ENCODE measurements around the gene PICALM.

The PICALM gene

DNA sequence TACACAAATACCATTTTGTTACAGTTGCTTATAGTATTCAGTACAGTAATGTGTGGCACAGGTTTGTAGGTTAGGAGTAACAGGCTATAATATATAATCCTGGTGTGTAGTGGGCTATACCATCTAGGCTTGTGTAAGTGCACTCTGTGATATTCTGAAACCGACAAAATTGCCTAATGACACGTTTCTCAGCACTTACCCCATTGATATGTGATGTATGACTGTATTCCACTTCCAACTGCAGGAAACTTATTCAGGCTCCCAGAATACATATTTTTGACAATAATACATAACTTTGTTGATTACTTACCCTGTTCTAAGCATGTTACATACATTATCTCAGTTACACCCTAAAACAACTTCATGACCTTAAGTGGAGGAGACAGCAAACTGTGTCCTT lies 5.1 kb upstream of the PICALM start:
- no peak for DNase-seq

DNA sequence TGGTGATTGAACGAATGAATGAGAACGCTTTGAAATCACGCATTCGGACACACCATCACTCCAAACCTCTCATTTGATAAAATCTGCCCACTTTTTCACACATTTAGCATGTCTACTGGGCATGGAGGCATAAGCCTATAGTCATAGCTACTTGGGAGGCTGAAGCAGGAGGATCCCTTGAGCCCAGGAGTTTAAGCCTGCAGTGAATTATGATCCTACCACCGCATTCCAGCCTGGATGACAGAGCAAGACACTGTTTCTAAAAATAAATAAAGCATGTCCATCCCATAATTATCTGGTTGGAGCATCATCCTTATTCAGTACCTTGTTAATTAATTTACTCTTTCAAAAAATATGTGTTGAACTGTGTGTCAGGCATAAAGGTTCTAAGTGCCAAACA lies 3.3 kb upstream of the PICALM start:
- DNase-seq, result no peak

DNA sequence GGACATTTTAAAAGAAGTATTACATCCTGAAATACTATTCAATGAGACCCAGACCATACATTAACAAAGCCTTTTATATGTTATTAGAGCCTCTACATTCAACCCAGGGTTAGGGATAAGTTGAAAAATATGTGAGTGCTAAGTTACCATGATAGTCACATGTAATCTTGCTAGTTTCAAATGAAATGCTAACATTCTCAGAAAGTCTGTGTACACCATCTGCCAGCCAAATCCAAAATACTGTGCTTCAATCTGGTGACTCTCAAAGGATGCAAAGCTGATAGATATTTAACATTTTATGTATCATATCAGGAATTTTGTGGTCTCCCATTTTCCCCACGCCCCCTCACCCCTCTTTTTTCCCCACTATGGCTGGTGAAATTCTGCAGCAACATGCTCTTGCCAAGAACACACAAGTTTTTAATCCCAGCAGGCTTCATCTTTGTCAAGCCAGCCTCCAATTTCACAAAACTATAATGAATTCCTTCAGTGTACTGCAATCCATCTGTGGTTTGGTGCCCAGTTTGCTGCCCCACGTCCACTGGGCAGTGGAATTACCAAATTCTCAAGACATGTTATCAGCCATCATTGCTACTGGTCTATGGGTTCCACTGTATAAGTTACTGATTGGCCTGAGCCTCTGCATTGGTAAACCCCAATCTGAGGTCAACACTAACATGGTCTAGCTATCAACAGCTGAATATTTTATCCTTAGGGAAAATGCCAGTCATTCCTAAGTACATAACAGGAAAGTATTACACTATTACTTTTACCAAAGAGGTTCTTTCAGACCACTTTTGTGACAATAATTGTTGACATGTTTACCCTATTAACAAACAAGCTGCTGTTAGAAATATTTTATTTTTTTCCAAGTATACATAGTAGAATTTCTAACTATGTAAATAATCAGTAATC lies 1.5 kb upstream of the PICALM start:
- no peak for DNase-seq

DNA sequence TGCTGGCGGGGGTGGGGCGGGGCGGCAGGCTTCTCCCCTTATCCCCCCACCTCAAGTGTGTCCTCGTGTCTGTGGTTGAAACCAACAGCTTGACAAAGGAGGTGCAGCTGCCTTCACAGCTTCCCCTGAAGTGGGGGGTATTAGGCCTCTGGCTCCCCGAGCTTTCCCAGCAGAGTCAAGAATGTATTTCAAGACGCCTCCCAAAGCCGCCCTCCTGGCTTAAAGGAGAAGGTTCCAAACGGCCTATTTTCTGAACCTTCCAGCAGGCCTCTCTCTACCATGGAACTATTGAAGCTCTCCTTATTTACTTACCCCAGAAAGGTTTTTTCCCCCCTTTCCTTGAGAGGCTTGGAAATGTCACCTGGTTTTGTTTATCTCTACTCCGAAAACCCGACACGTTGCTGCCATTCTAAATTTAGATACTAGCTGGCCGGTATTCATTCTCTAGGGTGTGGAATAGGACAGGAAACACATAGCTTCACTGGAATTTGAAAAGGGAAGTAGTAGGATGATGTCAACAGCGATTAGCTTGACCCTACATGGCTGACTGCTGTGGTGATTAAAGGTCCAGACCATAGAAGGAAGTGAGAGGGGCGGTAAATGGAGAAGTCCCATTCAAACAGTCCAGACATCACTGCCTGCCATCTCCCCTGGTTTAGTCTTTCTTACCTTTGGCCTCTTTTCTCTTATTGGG lies 671 bp upstream of the PICALM start:
- DNase-seq, result no peak

DNA sequence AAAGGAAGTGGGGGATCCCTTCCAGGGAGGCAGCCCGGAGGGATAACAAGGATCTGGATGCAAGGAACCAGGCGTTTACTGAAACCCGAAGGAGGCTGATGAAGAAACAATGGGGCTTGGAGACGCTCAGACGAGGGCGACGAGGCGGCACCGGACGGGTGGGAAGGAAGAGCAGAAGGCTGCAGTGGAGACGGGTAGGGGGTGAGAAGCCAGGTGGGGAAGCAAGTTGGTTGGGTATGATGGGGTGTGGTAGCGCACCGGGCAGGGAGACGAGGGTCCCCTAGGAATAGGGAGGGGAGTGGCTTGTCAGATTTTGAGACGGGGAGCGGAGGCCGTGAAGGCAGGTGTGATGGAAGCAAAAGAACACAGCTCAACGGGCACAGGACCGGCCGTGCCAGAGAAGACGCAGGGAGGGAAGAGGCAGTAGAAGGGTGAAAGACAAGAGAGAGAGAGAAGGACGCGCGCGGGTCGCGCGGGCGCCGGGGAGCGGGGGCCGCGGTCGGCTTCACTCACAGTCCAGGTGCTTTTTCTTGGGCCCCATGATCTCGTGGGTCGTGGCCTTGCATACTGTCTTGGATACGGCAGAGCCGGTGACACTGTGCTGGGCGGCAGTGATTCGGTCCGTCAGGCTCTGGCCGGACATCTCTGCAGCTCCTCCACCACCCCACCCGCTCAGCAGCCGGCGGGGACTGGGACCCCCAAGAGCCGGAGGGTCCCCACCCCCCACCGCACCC lies 579 bp downstream of the PICALM start:
- DNase-seq, result peak; percentile 25

DNA sequence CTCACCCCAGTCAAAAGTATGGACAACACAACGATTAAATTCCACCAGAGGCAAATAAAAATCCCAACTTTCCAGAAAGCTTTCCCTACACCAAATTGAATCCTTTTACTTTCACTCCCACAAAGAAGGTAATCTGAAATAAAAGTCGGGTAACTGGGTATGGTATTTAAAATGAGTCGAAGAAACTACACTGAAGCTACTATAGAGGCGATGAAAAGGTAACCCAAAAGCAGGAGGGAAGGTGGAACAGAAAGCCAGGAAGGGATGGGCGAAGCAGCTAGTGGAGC lies 1.1 kb downstream of the PICALM start:
- no peak for DNase-seq

DNA sequence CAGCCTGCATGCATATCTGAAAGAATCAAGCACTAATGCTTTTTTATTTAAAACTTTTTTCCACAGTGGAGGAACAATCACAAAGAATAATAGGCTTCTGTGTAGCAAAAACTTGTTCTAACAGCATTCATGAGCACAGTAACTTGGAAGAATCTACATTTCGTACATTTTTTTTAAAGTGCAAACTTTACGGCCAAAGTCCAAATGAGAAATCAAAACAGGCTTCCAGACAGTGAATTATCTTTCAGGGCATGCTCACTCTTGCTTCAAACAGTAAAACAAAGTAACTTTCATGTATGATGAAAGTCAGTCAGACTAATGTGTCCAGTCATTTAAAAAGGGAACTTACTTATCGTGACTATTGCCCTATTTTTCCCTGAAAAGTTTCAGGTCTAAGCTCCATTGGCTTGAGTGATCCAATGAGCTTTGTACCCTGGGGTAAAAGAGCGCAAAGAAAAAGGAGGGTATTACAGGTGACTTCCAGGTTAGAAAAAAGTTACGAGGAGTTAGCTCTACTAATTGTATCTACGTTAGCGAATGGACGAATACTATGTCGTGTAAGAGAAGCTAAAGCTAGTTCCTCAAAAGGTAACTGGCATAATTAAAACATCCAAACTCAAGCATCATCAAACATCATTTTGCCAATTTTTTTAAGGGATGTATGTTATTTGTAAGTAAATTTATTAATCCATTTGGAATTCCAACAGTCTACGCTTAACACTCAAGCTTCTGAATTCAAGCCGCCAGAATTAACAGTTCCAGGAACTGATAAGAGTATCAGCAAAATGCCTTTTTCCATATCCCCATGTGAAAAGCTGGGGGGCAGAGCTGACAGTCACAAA lies 1.7 kb downstream of the PICALM start:
- DNase-seq, result no peak

DNA sequence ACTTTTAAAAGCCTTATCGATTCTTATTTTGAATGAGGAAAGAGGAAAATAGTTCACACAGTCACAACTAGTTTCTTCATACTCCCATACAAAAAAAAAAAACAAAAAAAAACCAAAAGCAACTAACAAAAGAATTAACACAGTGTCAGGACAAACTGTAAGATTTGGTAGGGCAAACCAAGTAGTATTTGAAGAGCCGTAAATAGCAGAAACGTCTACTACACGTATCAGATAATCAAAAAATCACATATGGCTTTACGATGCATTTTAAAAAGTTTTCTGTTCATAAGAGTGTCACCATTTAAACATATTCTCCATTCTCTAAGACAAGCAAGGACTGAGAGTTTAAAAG lies 2.3 kb downstream of the PICALM start:
- DNase-seq, result no peak

DNA sequence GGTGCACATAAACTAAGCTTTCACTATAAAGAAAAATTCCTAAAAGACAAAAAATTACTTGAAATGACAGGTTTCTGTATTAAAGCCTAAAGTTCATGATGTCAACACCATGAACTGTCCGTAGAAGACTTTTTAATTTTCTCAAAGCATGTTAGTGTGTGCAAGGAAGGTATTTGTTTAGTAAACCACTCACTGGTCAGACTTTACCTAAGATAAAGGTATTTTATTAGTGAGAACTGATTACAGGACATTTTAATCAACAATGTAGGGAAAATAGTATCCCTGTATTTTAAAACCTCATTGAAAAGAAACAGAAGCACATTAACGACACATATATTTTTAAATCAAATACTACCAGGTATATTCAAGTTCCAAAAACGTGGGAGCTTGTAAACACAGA lies 2.9 kb downstream of the PICALM start:
- DNase-seq, result no peak

DNA sequence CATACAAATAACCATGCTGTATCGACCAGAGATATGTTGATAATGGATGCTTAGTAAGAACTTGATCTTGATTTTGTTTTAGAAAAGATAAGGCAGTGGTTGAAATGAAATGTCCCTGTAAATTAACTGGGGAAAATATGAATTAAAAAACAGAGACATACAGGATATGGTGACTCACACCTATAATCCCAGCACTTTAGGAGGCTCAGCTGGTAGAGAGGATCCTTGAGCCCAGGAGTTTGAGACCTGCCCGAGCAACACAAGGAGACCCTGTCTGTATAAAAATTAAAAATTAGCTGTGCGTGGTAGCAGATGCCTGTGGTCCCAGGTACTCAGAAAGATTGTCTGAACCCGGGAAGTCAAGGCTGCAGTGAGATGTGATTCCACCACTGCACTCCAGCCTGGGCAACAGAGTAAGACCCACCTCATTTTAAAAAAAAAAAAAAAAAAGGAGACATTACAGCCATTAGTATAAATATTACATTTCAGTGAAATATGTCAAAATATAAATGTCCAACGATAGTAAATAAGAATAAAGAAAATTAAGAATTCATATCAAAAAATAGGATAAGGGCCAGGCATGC lies 4.6 kb downstream of the PICALM start:
- no peak for DNase-seq

DNA sequence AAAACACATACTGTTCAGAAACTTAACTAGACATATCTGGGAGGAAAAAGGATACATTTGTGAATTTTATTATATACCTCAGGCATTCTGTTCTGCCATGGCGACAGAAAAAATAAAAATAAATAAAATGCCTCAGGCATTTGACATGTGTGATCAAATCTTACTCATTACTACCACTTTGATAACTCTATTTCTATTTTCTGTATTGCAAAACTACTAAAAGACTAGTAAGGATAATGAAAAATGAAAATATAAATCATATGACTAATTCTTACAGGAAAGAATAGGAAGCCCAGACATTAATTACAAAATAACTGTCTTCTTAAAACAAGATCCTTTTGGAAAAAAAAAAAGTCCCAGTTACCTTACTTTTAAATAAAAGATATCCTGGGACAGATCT lies 5.3 kb downstream of the PICALM start:
- no peak for DNase-seq

DNA sequence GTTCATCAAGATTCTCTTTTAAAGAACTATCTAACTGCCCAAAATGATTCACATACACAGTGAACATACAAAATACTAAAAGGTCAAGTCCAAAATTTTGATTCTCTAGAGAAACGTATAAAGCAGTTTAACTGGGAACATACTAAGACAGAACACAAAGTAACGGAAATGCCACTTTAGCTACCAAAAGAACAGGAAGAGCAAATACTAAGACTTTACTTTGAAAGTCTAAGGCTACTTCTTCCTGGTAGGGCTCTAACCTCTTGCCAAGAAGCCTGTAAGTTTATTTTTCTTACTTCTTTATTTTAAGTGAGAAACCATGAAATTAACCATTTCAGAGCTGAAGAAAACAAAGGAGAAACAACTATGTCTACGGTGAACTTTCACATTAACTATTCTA lies 6.2 kb downstream of the PICALM start:
- no peak for DNase-seq

DNA sequence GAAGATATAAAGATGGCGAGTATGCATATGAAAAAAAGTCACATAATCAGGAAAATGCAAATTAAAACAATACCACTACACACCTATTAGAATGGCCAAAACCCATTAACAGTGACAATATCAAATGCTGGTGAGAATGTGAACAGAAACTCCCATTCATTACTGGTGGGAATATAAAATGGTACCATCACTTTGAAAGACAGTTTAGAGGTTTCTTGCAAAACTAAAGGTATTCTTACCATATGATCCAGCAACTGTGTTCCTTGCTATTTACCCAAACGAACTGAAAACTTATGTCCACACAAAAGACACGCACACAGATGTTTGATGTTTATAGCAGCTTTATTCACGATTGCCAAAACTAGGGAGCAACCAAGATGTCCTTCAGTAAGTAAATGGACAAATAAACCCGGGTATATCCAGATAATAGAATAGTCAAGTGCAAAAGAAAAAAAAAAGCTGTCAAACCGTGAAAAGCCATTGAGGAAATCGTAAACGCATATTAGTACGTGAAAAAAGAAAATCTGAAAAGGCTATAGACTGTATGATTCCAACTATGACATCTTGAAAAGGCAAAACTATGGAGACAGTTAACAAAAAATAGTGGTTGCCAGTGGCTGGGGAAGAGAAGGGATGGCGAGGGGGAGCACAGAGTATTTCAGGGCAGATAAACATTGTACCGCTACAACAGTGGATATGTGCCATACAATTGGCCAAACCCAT lies 7.2 kb downstream of the PICALM start:
- no peak for DNase-seq

DNA sequence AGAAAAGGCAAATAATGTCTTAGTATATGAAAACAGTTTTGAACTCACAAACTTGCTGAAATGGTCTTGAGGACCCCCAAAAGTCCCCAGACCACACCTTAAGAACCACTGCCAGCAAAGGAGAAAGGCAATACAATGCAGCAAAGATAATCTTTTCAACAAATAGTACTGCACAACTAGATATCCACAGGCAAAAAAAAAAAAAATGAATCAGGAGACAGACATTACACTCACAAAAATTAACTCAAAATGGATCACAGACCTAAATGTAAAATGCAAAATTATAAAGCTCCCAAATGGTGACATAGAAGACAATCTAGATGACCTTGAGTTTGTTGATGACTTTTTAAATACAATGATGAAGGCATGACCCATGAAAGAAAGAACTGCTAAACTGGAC lies 8.3 kb downstream of the PICALM start:
- no peak for DNase-seq

DNA sequence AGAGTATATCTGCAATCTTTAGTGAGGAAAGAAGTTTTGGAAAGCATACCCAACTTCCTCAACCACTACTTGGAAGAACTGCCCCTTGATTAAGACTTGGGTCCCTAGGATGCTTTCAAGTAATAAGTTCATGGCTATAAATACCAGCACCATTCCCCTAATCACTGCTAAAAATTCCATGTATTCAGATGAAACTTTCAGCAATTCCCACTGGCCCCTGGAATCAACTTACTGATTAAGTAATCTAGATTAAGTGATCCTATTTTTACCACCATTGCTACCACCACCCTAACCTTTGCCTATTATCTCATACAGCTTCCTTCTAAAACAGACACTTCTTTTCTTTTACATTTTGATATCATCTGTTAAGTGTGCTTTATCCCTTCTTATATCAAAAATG lies 10.5 kb downstream of the PICALM start:
- DNase-seq, result no peak

DNA sequence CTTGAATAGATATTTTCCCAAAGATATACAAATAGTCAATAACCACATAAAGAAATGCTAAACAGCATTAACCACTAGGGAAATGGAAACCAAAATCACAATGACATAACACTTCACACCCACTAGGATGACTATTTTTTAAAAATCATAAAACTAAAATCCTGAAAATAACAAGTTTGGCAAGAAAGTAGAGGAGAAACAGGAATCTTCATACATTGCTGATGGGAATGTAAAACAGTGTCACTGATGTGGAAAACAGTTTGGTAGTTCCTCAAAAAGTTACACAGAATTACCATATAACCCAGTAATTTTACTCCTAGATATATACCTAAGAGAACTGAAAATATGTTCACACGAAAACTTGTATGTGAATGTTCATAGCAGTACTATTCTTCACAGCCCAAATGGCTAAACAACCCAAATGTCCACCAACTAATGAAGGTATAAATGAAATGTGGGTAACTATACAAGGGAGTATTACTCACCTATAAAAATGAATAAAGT lies 12.5 kb downstream of the PICALM start:
- DNase-seq, result no peak

DNA sequence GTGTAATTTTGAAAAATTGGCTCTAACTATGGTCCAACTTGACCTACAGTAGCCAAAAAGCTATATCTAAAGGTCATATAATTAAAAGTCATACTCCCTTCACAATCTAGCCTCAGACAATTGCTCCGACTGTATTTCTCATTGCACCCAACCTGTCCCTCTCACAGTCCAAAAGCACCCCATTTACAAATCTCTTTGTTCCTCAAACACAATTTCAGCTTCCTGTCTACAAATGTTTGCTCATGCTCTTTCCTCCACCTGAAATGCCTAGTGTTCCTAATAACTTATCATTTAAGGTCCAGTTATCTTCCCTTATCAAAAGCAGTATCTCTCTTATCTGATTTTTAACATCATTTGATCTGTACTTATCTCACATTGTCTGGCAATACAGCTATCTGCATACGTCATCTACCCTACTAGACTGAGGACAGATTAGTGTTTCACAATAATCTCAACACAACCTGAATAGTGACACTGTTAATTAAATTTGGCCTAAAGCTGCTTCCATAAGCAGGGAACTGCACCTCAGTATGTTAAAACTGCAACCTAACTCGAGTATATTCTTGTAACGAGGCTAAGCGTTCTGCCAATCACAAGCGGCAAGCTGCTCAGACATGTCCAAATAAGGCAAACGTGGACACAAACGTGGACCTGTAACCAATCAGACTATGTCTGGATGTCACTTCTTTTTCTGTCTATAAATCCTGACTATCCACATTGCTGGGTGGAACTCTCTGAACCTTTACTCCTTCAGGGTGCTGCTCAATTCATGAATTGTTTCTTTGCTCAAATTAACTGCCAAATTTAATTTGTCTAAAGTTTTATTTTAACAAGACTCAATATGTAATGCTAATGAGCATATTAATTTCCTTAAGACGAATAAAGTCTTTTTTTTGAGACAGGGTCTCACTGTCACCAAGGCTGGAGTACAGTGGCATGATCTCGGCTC lies 15.9 kb downstream of the PICALM start:
- DNase-seq, result no peak

DNA sequence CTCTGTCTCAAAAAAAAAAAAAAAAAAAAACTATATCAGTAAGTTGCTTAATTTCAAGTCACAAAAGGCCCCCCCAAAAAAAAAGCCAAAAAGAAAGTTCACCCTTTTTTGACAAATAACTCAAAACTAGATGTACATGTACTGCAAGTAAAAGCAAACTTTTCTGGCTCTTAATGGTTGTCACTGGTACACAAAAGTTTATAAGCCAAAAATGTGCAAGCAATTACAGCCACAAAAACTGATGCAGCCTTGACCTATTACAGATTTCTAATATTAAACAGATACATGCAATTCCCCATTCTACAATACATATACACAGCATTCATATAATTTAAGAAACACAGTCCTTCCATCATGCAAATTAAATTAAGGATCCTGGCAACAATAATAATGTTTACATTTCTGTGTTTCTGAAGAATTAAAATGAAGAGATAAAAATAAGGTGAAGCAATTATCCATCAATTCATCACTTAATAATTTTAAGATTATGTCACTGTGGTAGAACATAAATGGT lies 18.6 kb downstream of the PICALM start:
- no peak for DNase-seq

DNA sequence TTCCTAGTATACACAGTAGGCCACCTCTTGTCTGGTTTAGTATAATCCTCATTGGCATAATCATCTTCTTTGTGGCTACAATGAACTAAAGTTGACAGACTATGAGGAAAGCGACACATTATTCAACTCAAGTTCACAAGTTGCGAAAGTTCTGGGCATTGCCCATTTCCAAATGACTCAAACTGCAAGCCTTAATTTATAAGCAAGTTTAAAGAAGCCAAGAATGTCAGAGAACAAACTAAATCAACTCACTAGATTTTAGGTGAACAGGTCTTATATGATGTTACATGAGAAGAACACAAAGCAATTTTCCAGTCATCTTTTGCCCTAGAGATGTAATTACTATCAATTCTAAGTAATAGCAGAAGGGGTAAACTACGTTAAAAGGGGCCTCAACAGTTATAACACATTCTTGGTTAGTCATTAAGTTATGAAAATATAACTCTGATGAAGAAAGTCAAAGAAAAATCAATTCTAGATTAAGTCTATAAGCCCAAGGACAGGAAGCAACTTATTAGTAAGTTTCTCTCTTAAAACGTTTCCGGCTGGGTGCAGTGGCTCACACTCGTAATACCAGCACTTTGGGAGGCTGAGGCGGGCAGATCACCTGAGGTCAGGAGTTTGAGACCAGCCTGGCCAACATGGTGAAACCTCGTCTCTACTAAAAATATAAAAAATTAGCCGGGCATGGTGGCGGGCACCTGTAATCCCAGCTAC lies 21.5 kb downstream of the PICALM start:
- no peak for DNase-seq

DNA sequence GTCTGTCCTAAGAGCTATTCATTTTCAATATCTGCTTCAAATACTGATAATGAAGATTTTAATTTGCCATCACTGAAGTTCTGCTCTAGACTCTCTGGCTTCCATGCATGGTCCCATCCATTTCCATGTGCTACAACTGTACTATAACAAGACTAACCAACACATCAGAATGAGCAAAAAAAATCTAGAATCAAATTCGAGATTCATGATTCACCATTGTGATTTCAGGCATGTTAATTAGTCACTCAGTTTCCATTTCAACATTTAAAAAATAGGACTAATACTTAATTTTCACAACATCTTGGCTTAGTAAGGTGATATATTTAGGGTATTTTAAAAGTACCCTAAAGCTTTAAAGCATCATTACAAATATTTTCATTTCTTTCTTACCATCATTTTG lies 22.8 kb downstream of the PICALM start:
- DNase-seq, result no peak
